HFF-Myc (cell line): ENCODE measurements around the gene OR5AS1.

Experiments
- DNase-seq: peaks from one replicate; pipeline ENCODE4 v3.0.0-alpha.2; 2011; ENCODE audit warnings: low read depth; ENCODE audit errors: extremely low read depth
- H3K4me3 ChIP-seq: replicated peaks from 2 replicates; pipeline ENCODE4 v1.5.1; 2011; ENCODE audit warnings: low read depth, mild to moderate bottlenecking, control low read depth, low read length
- CTCF ChIP-seq: IDR thresholded peaks from 2 replicates; pipeline ENCODE4 v1.5.1; 2012; ENCODE audit warnings: mild to moderate bottlenecking, low read depth, low read length, control low read depth; ENCODE audit errors: missing control alignments

OR5AS1 gene

GRCh38 chr11:56066980-56067379 lies 39.5 kb downstream of the OR5AS1 start:
- DNase-seq: no peak
- TF ChIP-seq CTCF: no peak

More at GRCh38 chr11:56066980-56067379, 39.5 kb downstream of the OR5AS1 start:
- no peak overlapping the region for H3K4me3 ChIP-seq
